Gastrocnemius medialis (tissue), 4 donors: ENCODE data around the gene ESR1.

Experiments used
- POLR2A ChIP-seq, 2 donors: fragments of 450-650 bp; IDR thresholded peaks; one replicate each; pipeline ENCODE4 v1.6.1; 2017; ENCODE audit warnings: antibody characterized with exemption in 2 of 2, mild to moderate bottlenecking in 2 of 2, moderate library complexity in 2 of 2
- TF ChIP-seq, protein P1 (sequence below), 5 experiments: fragments of 450-650 bp in 3 of 5; fragments of 200-600 bp in 2 of 5; sonication (generic) in 2 of 5; IDR thresholded peaks in 4 of 5; conservative IDR thresholded peaks in 1 of 5; 1 replicate in 4 of 5; 2 replicates in 1 of 5; pipeline ENCODE4 v1.5.1; 2016 to 2019; ENCODE audit warnings: antibody characterized with exemption in 5 of 5, mild to moderate bottlenecking in 3 of 5, moderate library complexity in 3 of 5

DNA sequence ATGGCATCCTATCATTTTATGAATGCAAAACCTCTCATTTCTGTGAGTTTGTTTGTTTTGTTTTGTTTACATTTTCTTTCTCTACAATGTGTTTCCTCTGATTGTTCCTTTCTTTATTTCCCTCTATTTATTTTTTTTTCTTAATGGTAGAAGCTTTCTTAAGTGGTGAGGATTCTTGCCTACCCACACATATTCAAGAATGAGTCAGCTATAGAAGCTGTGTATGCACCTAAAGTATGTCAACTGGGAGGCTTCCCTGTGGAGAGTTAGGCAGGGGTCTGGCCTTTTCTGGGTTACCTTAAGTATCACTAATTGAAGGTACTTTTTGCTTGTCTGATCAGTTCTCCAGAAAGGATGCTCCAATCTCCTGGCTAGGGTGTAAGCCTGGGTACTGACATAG lies 354.0 kb downstream of the ESR1 start:
- TF ChIP-seq POLR2A (IDR thresholded peaks at IDR 0.05), result no peak
- TF ChIP-seq, protein P1, sequence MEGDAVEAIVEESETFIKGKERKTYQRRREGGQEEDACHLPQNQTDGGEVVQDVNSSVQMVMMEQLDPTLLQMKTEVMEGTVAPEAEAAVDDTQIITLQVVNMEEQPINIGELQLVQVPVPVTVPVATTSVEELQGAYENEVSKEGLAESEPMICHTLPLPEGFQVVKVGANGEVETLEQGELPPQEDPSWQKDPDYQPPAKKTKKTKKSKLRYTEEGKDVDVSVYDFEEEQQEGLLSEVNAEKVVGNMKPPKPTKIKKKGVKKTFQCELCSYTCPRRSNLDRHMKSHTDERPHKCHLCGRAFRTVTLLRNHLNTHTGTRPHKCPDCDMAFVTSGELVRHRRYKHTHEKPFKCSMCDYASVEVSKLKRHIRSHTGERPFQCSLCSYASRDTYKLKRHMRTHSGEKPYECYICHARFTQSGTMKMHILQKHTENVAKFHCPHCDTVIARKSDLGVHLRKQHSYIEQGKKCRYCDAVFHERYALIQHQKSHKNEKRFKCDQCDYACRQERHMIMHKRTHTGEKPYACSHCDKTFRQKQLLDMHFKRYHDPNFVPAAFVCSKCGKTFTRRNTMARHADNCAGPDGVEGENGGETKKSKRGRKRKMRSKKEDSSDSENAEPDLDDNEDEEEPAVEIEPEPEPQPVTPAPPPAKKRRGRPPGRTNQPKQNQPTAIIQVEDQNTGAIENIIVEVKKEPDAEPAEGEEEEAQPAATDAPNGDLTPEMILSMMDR (IDR thresholded peaks at IDR 0.05 in 4 of 5, conservative IDR thresholded peaks at IDR 0.05 in 1 of 5), result no peak
